Duodenal mucosa (tissue), 2 donors: ENCODE results near the gene CCDC197.

Experiments used
- H3K27ac ChIP-seq: one replicate; pipeline ENCODE4 v1.7.0; 2013; ENCODE audit warnings: low read depth, low read length
- H3K27me3 ChIP-seq, 2 donors: one replicate each; pipeline ENCODE4 v1.7.0; 2013; ENCODE audit warnings: low read length in 2 of 2, control low read depth in 1 of 2; ENCODE audit not compliant: insufficient read depth in 2 of 2, control insufficient read depth in 1 of 2
- H3K36me3 ChIP-seq, 2 donors: one replicate each; pipeline ENCODE4 v1.7.0; 2013; ENCODE audit warnings: low read length in 2 of 2, control low read depth in 1 of 2; ENCODE audit not compliant: insufficient read depth in 2 of 2, control insufficient read depth in 1 of 2
- H3K4me1 ChIP-seq, 2 donors: one replicate each; pipeline ENCODE4 v1.7.0; 2013; ENCODE audit warnings: low read length in 2 of 2, control low read depth in 1 of 2; ENCODE audit not compliant: insufficient read depth in 2 of 2, control insufficient read depth in 1 of 2
- H3K4me3 ChIP-seq, 2 donors: one replicate each; pipeline ENCODE4 v1.7.0; 2013; ENCODE audit warnings: low read length in 2 of 2, low read depth in 1 of 2
- H3K9ac ChIP-seq, 2 donors: one replicate each; pipeline ENCODE4 v1.7.0; 2013; ENCODE audit warnings: low read length in 2 of 2, low read depth in 1 of 2
- H3K9me3 ChIP-seq, 2 donors: one replicate each; pipeline ENCODE4 v1.7.0; 2013; ENCODE audit warnings: low read length in 2 of 2, control low read depth in 1 of 2; ENCODE audit not compliant: control insufficient read depth in 1 of 2

Gene CCDC197

GRCh38 chr14:93977790-93978581 is 19.1 kb upstream of the CCDC197 start:
- Histone ChIP-seq H3K9ac (no peak overlapping the region), H3K4me1 (peaks cover 30 to 42% of the 10 kb centered on the region in 2 donors), H3K4me3 (no peak overlapping the region), H3K27me3 (no peaks in the 10 kb centered on the region), H3K36me3 (no peaks in the 10 kb centered on the region), H3K27ac (no peak overlapping the region), H3K9me3 (no peaks in the 10 kb centered on the region)

GRCh38 chr14:93978735-93979134 is 18.4 kb upstream of the CCDC197 start:
- H3K9ac ChIP-seq, result no peak overlapping the region
- H3K27me3 ChIP-seq, result no peaks in the 10 kb centered on the region
- H3K36me3 ChIP-seq, result no peaks in the 10 kb centered on the region
- no peak overlapping the region for H3K4me3 ChIP-seq
- H3K9me3 ChIP-seq, result no peaks in the 10 kb centered on the region
- peaks cover 30 to 39% of the 10 kb centered on the region in 2 donors for H3K4me1 ChIP-seq
- no peak overlapping the region for H3K27ac ChIP-seq

DNA sequence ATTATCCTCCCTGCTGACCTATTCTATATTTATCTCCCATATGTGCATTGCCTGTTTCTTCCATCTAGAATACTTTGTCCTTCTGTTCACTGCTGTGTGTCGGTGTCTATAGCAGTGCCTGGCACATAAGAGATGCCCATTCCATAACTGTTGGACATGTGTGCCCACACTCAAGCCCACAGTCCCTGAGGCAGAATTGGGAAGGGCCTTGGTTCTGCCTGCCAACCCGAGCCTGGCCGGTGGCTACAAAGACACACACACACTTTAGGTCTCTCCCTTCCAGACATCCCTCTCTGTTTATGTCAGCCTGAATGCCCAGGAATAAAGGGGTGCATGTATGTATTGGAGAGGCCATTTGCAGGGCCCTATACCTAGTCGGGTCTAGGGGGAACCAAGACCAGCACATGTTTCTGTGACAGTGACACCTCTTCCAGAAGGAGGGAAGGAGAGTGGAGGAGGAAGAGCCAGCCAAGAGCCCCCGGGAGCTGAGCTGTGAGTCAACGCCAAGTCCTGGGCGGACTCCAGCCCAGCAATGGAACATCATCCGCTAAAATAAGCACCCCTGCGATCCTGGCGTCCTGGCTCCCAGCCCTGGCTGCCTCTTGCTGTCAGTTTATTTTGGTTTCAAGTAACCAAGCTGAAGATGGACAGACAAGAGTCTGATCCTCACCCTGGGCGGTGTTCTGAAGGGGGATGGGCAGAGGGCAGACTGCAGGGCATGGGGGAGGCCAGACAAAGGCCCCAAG is 16.5 kb upstream of the CCDC197 start:
- no peak overlapping the region for H3K27ac ChIP-seq
- H3K9me3 ChIP-seq, result no peaks in the 10 kb centered on the region
- no peak overlapping the region for H3K9ac ChIP-seq
- H3K36me3 ChIP-seq, result no peaks in the 10 kb centered on the region
- no peak overlapping the region for H3K4me3 ChIP-seq
- H3K4me1 ChIP-seq, result peaks cover 24 to 30% of the 10 kb centered on the region in 2 donors
- no peaks in the 10 kb centered on the region for H3K27me3 ChIP-seq

DNA sequence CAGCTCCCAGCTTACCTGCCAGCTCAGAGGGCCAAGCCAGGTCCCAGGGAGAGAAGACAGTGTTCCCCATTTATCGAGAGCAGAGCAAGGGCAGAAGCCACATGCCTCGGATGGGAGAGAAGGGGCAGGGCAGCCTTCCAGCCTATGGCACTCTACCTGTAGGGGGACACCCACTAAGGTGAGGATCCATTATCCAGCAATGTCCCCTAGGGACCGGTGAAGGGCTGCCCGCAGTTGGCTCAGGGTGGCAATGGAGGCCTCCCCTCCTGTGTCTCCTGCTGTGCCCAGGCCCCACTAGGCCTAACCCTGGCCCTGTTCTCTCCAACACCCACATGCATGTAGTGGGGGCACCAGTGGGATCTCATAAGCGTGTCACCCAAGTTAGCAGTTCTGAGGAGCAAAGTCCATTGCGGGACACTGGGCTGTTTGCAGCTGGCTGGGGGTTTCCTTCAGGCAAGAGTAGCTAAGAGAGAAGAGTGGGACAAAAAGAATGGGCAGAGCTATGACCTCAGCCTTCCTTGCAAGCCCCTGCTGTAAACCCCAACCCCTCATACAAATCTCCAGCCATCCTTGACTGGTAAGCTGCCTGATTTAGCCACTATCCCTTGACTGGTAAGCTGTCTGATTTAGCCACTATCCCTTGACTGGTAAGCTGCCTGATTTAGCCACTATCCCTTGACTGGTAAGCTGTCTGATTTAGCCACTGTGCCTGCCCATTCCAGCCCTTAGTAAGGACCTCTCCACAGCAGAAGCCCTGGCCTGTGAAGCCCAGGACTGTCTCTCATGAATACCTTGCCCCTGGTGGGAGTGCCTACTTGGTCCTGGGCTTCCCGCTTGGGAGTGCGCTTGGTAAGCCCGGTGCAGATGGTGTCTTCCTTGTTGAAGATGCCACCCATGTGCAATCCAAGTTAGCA is 15.5 kb upstream of the CCDC197 start:
- Histone ChIP-seq H3K4me3 (no peak overlapping the region), H3K36me3 (no peaks in the 10 kb centered on the region), H3K9me3 (no peaks in the 10 kb centered on the region), H3K27me3 (no peaks in the 10 kb centered on the region), H3K9ac (no peak overlapping the region), H3K4me1 (peaks cover 17 to 24% of the 10 kb centered on the region in 2 donors), H3K27ac (no peak overlapping the region)

DNA sequence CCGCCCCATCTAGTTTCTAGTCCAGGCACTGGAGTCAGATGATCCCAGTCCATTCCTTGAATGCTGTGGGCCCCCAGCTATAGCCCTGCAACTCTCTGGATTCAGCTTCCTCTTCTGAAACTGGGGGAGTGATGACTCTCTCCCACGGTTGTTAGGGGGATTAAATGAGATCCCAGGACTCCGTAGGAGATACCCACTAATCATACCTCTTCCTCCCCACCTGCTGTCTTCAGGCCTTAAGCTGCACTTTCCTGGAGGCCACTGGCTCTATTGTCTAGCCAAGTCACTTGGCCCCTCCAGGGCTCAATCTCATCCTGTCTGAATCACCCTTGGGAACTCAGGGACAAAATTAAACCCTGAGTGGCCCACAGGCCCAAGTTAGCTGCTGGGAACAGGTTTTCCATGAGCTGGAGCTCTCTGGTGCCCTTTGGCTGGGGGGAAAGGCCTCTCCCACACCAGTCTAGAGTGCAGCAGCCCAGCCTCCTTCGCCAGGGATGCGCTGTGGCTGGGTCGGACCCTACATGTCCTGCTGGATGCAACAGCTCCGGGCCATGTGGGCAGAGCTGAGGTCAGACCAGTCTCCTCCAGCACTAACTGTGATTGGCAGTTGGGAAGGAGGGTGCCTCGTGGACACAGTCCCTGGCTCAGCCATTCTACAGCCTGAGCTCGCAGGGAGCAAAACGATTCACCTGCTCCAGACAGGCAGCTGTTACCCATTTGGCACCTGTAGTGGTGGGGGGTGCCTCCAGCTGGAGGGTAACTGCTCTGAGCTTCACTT is 14.7 kb upstream of the CCDC197 start:
- Histone ChIP-seq H3K4me1 (peaks cover 8 to 16% of the 10 kb centered on the region in 2 donors), H3K27ac (no peak overlapping the region), H3K4me3 (no peak overlapping the region), H3K36me3 (no peaks in the 10 kb centered on the region), H3K9me3 (no peaks in the 10 kb centered on the region), H3K27me3 (no peaks in the 10 kb centered on the region), H3K9ac (no peak overlapping the region)

GRCh38 chr14:93984070-93984469 is 13.0 kb upstream of the CCDC197 start:
- Histone ChIP-seq H3K4me3 (no peak overlapping the region), H3K27ac (no peak overlapping the region), H3K9me3 (no peaks in the 10 kb centered on the region), H3K4me1 (peaks cover 0 to 9% of the 10 kb centered on the region in 2 donors), H3K9ac (no peak overlapping the region), H3K27me3 (no peaks in the 10 kb centered on the region), H3K36me3 (no peaks in the 10 kb centered on the region)

DNA sequence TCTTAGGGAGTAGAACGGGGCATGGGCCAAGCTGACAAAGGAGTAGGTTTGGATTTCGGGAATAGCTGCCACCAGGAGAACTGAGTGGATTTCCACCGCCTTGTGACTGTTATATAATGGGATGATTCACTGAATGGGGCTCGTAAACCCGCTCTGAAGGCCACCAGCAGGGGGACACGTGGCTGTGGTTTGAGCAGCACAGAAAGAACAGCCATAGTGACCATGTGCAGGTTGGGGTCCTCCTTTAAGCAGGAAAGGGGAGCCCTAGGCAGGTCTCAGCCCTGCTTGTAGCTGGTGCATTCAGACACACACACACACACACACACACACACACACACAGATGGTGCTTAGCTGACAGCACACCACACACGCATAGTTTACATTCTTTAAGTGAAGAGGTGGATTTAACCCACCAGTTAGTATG is 12.1 kb upstream of the CCDC197 start:
- no peaks in the 10 kb centered on the region for H3K27me3 ChIP-seq
- H3K4me1 ChIP-seq, result peaks cover 0 to 9% of the 10 kb centered on the region in 2 donors
- no peak overlapping the region for H3K27ac ChIP-seq
- no peak overlapping the region for H3K4me3 ChIP-seq
- no peaks in the 10 kb centered on the region for H3K9me3 ChIP-seq
- no peaks in the 10 kb centered on the region for H3K36me3 ChIP-seq
- H3K9ac ChIP-seq, result no peak overlapping the region

DNA sequence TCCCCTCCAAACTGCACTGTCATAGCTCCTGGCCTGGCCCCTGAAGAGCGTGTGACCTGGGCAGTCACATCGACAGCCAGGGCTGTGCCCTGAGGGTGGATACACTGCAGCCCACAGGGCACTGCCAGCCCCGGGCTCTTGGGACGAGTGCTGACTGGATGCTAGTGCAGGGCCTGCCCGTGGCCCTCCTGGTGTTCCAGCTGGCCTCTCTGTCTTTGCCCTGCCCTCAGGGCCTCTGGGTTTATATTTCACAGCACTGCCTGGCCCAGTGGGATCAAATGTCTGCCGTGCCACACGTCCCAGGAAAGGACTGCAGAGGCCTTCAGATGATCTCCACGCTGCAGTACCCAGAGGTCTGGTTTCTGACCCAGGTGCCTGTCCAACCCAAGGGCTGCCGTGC is 10.1 kb upstream of the CCDC197 start:
- Histone ChIP-seq H3K9ac (no peak overlapping the region), H3K36me3 (no peaks in the 10 kb centered on the region), H3K4me3 (no peak overlapping the region), H3K27ac (no peak overlapping the region), H3K4me1 (peaks cover 0 to 4% of the 10 kb centered on the region in 2 donors), H3K9me3 (no peaks in the 10 kb centered on the region), H3K27me3 (no peaks in the 10 kb centered on the region)

GRCh38 chr14:93987376-93987775 is 9.7 kb upstream of the CCDC197 start:
- Histone ChIP-seq H3K27ac (no peak overlapping the region), H3K27me3 (no peaks in the 10 kb centered on the region), H3K9me3 (no peaks in the 10 kb centered on the region), H3K4me3 (no peak overlapping the region), H3K36me3 (no peaks in the 10 kb centered on the region), H3K9ac (no peak overlapping the region), H3K4me1 (peaks cover 0 to 4% of the 10 kb centered on the region in 2 donors)
